ENCODE results near the gene BMPER. TPM values are rescaled to one million over a fixed set of nuclear protein-coding genes. Genes with fewer than 3 reads are reported as not detected.

The BMPER gene
- total RNA-seq, 2 donors from 2014 or later, result 0.31 TPM; not detected in 1

DNA sequence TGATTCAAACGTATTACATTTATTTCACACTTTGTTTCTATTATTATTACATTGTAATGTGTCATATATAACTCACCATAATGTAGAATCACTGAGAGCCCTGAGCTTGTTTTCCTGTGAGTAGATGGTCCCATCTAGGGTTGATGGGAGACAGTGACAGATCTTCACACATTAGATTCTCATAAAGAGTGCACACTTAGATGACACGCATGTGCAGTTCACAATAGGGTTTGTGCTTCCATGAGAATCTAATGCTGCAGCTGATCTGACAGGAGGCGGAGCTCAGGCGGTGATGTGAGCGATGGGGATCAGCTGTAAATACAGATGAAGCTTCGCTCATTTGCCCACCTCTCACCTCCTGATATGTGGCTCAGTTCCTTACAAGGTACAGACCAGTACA lies 36.1 kb downstream of the BMPER start:
- Mint-ChIP-seq H3K4me1 (ENCODE audit: low read depth in 2 of 2) (no peaks in the 10 kb centered on the region), H3K4me3 (no peak overlapping the region), H3K27me3 (peaks cover 22 to 25% of the 10 kb centered on the region in 2 donors), H3K27ac (no peak overlapping the region), H3K36me3 (no peaks in the 10 kb centered on the region), H3K9me3 (no peaks in the 10 kb centered on the region)
- peak in 1 of 2 donors; percentile 43 for ATAC-seq
- DNase-seq (ENCODE audit: low spot score), result no peak

DNA sequence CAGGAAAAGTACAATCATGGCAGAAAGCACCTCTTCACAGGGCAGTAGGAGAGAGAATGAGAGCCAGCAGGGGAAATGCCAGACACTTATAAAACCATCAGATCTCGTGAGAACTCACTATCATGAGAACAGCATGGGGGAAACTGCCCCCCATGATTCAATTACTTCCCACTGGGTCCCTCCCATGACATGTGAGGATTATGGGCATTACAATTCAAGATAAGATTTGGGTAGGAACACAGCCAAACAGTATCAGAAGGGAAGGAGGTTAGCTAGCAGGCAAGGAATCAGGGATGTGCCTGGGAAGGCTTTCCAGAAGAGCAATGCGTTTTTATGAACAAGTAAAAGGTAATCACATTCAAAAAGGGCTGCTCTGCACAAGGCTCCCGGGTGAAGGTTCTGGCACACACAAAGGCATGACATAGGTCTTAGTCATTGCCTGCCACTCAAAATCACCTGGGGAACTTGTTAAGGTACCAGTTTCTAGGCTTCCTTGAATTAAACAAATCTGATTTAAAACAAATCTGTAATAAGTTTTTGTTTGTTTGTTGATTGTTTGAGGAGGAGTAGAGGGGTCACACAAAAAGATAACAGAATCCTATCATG lies 40.9 kb downstream of the BMPER start:
- Mint-ChIP-seq H3K27me3 (peaks cover 7 to 13% of the 10 kb centered on the region in 2 donors), H3K36me3 (no peaks in the 10 kb centered on the region), H3K4me1 (ENCODE audit: low read depth in 2 of 2) (peaks cover 0 to 2% of the 10 kb centered on the region in 2 donors), H3K9me3 (no peaks in the 10 kb centered on the region), H3K4me3 (no peak overlapping the region), H3K27ac (no peak overlapping the region)
- no peak for ATAC-seq
- no peak for DNase-seq (ENCODE audit: low spot score)

DNA sequence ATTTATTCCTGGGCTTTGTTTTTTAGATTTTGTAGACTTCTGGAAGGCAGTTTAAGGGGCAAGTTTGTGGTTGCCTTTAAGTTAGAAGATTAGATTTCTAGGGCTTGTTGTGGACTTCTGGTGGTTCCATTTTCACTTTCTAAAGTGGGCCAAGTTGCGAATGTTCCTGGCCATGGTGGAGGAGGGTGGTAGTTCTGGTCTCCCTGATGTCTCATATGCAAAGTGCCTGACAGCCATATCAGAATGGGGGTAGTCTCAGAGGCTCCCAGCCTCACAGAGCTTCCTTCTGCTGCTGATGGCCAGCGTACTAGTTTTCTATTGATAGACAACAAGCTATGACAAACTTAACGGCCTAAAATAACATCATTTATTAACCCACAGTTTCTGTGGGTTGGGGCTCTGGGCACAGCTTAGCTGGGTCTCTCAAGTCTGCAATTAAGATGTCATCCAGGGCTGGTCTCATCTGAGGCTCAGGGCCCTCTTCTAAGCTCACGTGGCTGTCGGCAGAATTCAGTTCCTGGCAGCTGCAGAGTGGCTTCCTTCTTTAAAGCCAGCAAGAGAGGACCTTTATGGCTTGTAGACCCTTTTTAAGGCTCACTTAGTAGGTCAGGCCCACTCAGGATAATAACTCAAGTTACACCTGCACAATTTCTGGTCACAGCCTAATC lies 44.8 kb downstream of the BMPER start:
- Mint-ChIP-seq H3K4me1 (ENCODE audit: low read depth in 2 of 2) (peaks cover 0 to 2% of the 10 kb centered on the region in 2 donors), H3K9me3 (no peaks in the 10 kb centered on the region), H3K27ac (no peak overlapping the region), H3K36me3 (no peaks in the 10 kb centered on the region), H3K4me3 (no peak overlapping the region), H3K27me3 (peaks cover 10% of the 10 kb centered on the region in 2 donors)
- no peak for DNase-seq (ENCODE audit: low spot score)
- no peak for ATAC-seq

DNA sequence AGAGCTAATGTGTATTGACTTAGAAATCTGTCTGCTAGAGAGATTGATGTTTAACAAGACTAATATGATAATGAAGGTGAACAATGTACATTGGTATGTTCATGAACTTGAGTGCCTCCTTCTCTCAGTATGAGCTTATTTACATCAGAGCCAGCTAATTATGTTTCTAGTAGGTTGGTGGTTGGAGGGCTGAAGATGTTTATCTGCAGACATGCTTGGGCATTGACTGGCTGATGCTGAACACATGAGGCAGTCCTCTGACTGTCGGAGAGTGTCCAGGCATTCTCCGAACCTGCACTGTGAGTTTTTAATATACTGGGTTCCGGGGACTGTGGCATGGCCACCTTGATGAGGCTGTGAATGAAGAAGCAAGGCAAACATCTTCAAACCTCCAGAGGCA lies 47.5 kb downstream of the BMPER start:
- DNase-seq (ENCODE audit: low spot score) (no peak), ATAC-seq (no peak)
- no peaks in the 10 kb centered on the region for H3K36me3 Mint-ChIP-seq
- peaks cover 0 to 2% of the 10 kb centered on the region in 2 donors for H3K4me1 Mint-ChIP-seq (ENCODE audit: low read depth in 2 of 2)
- H3K4me3 Mint-ChIP-seq, result no peak overlapping the region
- H3K27me3 Mint-ChIP-seq, result peaks cover 8 to 25% of the 10 kb centered on the region in 2 donors
- H3K9me3 Mint-ChIP-seq, result no peaks in the 10 kb centered on the region
- no peak overlapping the region for H3K27ac Mint-ChIP-seq

DNA sequence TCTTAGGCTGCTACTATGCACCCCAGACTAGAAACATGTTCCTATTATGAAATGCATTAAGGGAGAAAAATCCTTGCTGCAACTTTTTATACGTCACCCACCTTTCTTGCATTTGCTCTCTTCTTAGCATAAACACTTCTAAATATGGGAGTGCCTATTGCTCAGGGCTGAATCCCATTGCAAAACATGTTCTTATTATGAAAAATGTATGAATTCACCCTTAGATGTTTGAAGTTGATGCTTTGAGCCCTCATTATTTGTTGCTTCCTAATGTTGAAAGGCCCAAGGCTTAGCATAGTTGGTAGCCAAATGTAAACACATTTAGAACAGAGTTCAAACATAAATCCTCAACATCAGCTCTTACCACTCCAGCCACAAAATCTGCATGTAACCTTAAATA lies 52.8 kb downstream of the BMPER start:
- H3K4me1 Mint-ChIP-seq (ENCODE audit: low read depth in 2 of 2), result no peaks in the 10 kb centered on the region
- no peak for ATAC-seq
- DNase-seq (ENCODE audit: low spot score), result no peak
- H3K27me3 Mint-ChIP-seq, result peaks cover 7 to 51% of the 10 kb centered on the region in 2 donors
- H3K9me3 Mint-ChIP-seq, result no peaks in the 10 kb centered on the region
- no peaks in the 10 kb centered on the region for H3K36me3 Mint-ChIP-seq
- H3K27ac Mint-ChIP-seq, result no peak overlapping the region
- H3K4me3 Mint-ChIP-seq, result no peak overlapping the region

DNA sequence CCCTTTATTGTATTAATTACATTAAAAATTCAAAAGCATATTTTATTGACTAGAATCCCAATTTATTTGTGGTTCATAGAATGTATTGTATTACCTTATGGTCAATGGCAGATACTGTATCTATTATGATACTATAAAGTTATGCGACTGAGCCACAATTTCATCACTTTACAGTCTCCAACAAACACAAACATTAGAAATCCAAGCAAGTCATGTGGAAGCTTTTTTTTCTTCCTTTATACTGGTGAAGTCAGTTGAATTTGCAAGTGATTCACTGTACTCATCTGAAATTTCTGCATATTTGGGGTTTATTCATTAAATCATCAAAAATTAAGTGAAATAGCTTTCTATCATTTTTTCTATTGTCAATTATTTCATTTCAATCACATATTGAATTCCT lies 54.3 kb downstream of the BMPER start:
- Mint-ChIP-seq H3K36me3 (no peaks in the 10 kb centered on the region), H3K27ac (no peak overlapping the region), H3K4me3 (no peak overlapping the region), H3K9me3 (no peaks in the 10 kb centered on the region), H3K27me3 (peaks cover 7 to 51% of the 10 kb centered on the region in 2 donors), H3K4me1 (ENCODE audit: low read depth in 2 of 2) (no peaks in the 10 kb centered on the region)
- ATAC-seq (no peak), DNase-seq (ENCODE audit: low spot score) (no peak)

DNA sequence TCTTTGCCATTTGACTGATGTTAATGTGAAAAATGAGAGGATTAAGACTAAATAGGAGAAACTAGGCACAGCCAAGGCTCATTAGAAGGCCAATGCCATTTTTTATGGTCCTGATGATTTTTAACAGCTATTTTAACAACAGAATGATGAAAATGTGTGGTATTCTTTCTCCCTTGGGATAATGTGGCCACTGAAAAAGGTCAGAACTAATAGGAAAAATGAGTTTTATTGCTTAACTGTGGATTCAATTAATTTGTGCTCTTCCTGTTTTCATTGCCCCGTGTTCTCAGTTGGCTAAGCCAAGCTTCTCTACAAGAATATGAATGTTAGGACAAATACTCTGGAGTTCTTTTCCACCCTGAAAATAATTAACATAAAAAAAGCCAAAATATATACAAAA lies 56.6 kb downstream of the BMPER start:
- Mint-ChIP-seq H3K9me3 (no peaks in the 10 kb centered on the region), H3K4me3 (no peak overlapping the region), H3K27me3 (peaks cover 4 to 32% of the 10 kb centered on the region in 2 donors), H3K36me3 (no peaks in the 10 kb centered on the region), H3K4me1 (ENCODE audit: low read depth in 2 of 2) (no peaks in the 10 kb centered on the region), H3K27ac (no peak overlapping the region)
- DNase-seq (ENCODE audit: low spot score) (no peak), ATAC-seq (no peak)

DNA sequence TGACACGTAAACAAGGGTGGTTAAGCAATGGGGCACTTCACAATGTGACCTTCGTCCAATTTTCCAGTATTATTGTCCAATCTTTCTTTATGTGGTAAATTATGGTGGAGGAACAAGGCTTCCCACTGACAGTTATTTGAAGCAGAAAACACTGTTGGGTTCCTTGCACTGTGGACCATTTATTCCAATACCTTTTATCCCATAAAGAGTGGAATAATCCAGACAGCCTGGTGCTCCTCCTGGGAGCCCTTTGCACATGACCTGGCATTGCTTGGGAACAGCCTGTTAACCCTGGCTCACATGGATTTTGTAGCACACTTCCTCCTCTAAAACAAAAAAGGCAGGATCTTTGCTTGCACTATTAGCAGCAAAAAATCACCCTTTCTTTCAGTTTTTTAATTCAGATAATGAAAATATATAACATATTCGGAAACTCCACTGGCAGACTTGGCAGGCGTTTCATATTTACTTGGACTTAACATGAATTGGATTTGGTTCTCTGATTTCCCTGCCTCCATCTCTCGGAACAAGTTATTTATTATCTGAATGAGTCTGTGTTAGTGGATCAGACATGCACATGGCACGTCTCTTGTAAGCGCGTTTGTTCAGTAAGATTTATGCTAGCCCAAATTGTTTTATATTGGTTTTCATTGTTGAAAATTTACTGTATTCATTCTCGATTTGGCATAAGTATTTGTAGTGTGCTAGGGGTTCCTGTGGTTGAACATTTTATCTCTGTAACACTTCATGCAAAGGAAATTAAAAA lies 59.3 kb downstream of the BMPER start:
- no peaks in the 10 kb centered on the region for H3K36me3 Mint-ChIP-seq
- no peaks in the 10 kb centered on the region for H3K9me3 Mint-ChIP-seq
- no peak overlapping the region for H3K4me3 Mint-ChIP-seq
- no peak overlapping the region for H3K27ac Mint-ChIP-seq
- peaks cover 0 to 17% of the 10 kb centered on the region in 2 donors for H3K27me3 Mint-ChIP-seq
- no peak for ATAC-seq
- DNase-seq (ENCODE audit: low spot score), result no peak
- no peaks in the 10 kb centered on the region for H3K4me1 Mint-ChIP-seq (ENCODE audit: low read depth in 2 of 2)

DNA sequence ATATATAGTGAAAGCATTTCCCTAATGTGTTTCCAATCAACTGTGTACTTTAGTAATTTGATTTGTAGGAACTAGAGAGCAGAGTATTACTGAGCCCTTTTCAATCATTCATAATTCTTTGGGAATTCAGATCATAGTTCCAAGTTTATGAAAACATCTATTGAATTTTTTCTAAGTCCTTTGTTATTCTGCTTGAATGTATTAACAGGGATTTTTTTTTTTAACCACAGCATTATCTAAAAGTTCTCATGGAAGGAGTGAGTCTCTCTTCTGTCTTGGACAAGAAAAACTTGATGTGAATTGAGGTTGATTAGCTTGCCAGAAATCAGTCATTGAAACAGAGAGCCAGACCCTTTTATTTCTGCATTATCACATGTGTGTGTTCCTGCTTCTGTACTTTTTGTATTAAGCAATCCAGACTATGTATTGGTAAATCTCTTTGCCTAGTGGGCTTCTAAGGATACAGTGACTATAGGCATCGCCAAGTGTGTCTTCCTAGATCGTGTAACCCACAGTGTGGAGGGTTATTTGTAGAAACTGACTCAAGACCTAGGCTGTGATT lies 59.9 kb downstream of the BMPER start:
- no peaks in the 10 kb centered on the region for H3K9me3 Mint-ChIP-seq
- peaks cover 0 to 16% of the 10 kb centered on the region in 2 donors for H3K27me3 Mint-ChIP-seq
- ATAC-seq, result no peak
- DNase-seq (ENCODE audit: low spot score), result no peak
- no peak overlapping the region for H3K4me3 Mint-ChIP-seq
- no peaks in the 10 kb centered on the region for H3K4me1 Mint-ChIP-seq (ENCODE audit: low read depth in 2 of 2)
- H3K27ac Mint-ChIP-seq, result no peak overlapping the region
- H3K36me3 Mint-ChIP-seq, result no peaks in the 10 kb centered on the region

DNA sequence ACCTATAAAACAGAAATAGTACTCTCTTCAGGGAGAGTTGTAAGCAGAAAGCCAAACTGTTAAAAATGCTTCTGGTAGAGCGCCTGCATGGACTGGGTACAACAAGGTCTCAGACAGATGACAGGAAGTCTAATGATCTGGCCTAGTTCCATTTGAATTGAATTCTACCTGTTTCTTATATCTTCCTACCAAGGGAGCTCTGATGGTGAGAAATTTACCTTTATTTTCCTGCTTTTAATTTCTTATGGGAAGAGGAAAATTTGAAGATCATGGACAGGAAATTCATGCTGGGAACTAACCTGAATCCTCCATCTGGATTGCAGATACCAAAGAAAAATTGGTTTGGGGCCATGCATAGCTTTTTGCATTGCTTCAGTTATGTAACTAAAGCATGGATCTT lies 63.3 kb downstream of the BMPER start:
- Mint-ChIP-seq H3K4me1 (ENCODE audit: low read depth in 2 of 2) (no peaks in the 10 kb centered on the region), H3K27me3 (no peaks in the 10 kb centered on the region), H3K9me3 (no peaks in the 10 kb centered on the region), H3K4me3 (no peak overlapping the region), H3K27ac (no peak overlapping the region), H3K36me3 (no peaks in the 10 kb centered on the region)
- ATAC-seq (no peak), DNase-seq (ENCODE audit: low spot score) (no peak)

DNA sequence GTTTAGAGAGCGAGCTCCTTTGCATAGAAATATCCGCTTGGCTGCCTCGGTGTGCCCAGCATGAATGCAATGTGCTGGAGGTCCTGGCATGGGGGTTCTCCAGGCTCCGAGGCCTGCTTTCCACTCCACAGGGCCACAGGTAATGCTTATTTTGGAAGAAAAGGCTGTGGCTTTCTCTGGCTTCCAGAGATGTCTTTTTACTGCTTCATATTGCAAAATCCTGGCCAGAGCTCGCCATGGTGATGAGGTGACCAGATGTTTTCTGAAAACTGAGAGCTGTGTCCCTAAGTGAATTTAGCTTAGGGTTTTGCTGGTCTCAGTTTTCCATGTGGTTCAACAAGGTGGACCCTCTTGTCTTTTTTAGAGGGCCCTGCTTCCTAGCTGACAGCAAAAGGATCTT lies 65.2 kb downstream of the BMPER start:
- ATAC-seq (no peak), DNase-seq (ENCODE audit: low spot score) (no peak)
- Mint-ChIP-seq H3K9me3 (no peaks in the 10 kb centered on the region), H3K27me3 (no peaks in the 10 kb centered on the region), H3K36me3 (no peaks in the 10 kb centered on the region), H3K4me3 (no peak overlapping the region), H3K27ac (no peak overlapping the region), H3K4me1 (ENCODE audit: low read depth in 2 of 2) (no peaks in the 10 kb centered on the region)

DNA sequence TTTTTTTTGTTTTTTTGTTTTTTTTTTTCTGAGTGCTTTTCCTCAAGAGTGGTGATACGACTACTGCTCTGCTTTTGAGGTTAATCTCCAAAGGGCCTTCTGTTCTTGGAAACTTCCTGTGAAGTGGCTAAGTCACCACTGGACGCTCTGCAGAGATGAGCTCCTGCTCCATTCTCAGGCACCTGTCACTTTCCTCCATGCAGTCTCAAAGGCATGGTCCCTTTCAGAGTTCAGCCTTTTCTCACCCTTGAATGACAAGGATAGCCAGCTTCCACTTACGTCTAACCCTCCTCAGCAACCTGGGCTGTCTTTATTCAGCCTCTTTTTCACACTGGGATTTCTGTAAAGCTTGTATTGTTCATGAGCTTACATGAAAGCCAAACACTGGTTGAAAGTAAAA lies 65.8 kb downstream of the BMPER start:
- ATAC-seq, result no peak
- H3K27me3 Mint-ChIP-seq, result no peaks in the 10 kb centered on the region
- H3K4me1 Mint-ChIP-seq (ENCODE audit: low read depth in 2 of 2), result no peaks in the 10 kb centered on the region
- no peaks in the 10 kb centered on the region for H3K36me3 Mint-ChIP-seq
- no peak for DNase-seq (ENCODE audit: low spot score)
- H3K9me3 Mint-ChIP-seq, result no peaks in the 10 kb centered on the region
- no peak overlapping the region for H3K4me3 Mint-ChIP-seq
- H3K27ac Mint-ChIP-seq, result no peak overlapping the region

DNA sequence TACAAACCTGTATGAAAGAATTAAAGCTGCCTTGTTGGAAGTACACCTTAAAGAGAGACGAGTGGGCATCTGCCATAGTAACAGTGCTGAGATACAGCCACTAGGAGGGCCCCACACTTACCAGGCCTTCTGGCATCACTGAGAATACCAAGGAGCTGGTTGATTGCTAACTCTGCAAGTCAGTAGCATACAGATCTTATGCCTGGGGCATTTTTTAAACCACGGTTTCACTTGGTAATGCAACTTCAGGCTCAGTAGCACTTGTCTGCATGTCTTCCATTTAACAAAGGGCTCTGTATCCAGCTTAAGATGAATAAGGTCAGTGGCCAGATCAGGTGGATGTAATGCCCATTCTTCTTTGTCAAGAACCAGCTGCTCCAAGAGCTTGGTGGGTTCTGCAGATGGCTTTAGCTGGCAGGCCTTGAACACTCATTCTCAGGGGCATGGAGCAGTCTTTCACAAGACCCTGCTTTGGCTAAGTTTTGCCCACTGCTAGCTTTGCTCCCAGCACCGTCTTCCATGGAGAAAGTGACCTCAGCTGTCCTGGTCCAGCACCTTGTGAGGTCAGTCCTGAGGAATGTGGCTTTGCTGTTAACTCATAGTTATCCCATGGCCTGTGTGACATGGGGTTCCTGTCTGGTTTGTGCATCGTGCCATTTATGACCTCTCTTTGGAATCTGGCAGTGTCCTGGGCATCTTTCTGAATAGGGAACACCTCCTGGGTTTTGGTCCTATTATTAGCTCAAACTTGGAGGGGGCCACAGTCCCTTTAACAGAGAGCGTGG lies 68.1 kb downstream of the BMPER start:
- no peak overlapping the region for H3K4me3 Mint-ChIP-seq
- no peaks in the 10 kb centered on the region for H3K9me3 Mint-ChIP-seq
- no peak overlapping the region for H3K27ac Mint-ChIP-seq
- H3K4me1 Mint-ChIP-seq (ENCODE audit: low read depth in 2 of 2), result no peaks in the 10 kb centered on the region
- DNase-seq (ENCODE audit: low spot score) (no peak), ATAC-seq (no peak)
- H3K36me3 Mint-ChIP-seq, result no peaks in the 10 kb centered on the region
- no peaks in the 10 kb centered on the region for H3K27me3 Mint-ChIP-seq

Data from natural killer cell treated with Interleukin-12 subunit alpha and Interleukin-12 subunit beta and Interleukin-15 and Interleukin-18, amount 100 ng/mL, for 72 hours (primary cell).